Progenitor cell of endocrine pancreas (in vitro differentiated cells): ENCODE data around the gene COPS3. TPM values are rescaled to one million over a fixed set of nuclear protein-coding genes. Genes with fewer than 3 reads are reported as not detected.
A peak's percentile ranks its signal among the peaks of the same experiment; 100 is the strongest.
"Not testable (repeated sequence)": the region's sequence is repeated elsewhere in the genome, so short reads cannot be mapped to it uniquely, and the experiment has no call there.

Experiments
- DNase-seq: peaks from one replicate; pipeline ENCODE4 v3.0.0; 2021; ENCODE audit warnings: low spot score; ENCODE audit not compliant: unreplicated experiment
- H3K27ac Mint-ChIP-seq: 2 replicates; pipeline ENCODE4 v1.8.0; 2021; ENCODE audit warnings: mild to moderate bottlenecking, moderate library complexity, mixed read lengths
- H3K27me3 Mint-ChIP-seq: 2 replicates; pipeline ENCODE4 v1.8.0; 2021; ENCODE audit warnings: mixed read lengths
- H3K36me3 Mint-ChIP-seq: 2 replicates; pipeline ENCODE4 v1.8.0; 2022; ENCODE audit warnings: mixed read lengths; ENCODE audit not compliant: insufficient read depth
- H3K4me1 Mint-ChIP-seq: 2 replicates; pipeline ENCODE4 v1.8.0; 2021; ENCODE audit warnings: low read depth, mixed read lengths
- H3K4me3 Mint-ChIP-seq: 2 replicates; pipeline ENCODE4 v1.8.0; 2021; ENCODE audit warnings: low read depth, mild to moderate bottlenecking, moderate library complexity, mixed read lengths
- H3K9me3 Mint-ChIP-seq: 2 replicates; pipeline ENCODE4 v1.8.0; 2021; ENCODE audit warnings: low read depth, mixed read lengths
- CTCF ChIP-seq: fragments of 200-600 bp; sonication (generic); IDR thresholded peaks from one replicate; pipeline ENCODE4 v1.5.0; 2021; ENCODE audit warnings: antibody characterized with exemption, mild to moderate bottlenecking; ENCODE audit not compliant: unreplicated experiment
- total RNA-seq: library from RNA; stranded (reverse); gene quantifications from 2 replicates; pipeline ENCODE4 v1.2.1, GENCODE V29; 2021

Gene COPS3
- total RNA-seq, 1 donor from 2014 or later: 61.5 TPM

DNA sequence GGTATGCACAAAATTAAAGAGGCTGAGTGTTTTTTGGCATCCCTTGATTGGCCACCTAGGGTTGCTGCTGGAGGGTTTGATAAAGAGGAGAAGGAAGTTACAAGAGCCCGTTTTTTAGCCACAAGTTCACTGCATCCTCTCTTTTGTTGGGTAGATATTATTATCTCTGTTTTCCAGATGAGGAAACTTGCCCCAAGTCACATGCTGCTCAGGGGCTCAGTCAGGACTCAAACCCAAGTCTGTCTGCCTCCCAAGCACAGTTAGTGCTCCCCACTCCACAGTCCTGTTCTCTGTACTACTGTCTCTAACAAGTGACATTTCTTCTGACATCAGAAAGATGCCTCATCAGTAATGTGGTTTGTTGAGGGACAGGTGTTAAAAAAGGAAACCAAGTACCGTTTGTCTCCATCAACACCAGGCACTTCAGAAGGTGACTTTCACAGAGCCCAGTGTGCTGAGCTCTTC, 23.5 kb upstream of the COPS3 start:
- Mint-ChIP-seq H3K27me3 (peaks cover 24% of the 10 kb centered on the region), H3K9me3 (no peaks in the 10 kb centered on the region), H3K4me1 (peaks cover 2% of the 10 kb centered on the region), H3K27ac (no peak overlapping the region), H3K4me3 (peak overlapping the region; percentile 69), H3K36me3 (no peaks in the 10 kb centered on the region)
- no peak for DNase-seq
- TF ChIP-seq CTCF: no peak

DNA sequence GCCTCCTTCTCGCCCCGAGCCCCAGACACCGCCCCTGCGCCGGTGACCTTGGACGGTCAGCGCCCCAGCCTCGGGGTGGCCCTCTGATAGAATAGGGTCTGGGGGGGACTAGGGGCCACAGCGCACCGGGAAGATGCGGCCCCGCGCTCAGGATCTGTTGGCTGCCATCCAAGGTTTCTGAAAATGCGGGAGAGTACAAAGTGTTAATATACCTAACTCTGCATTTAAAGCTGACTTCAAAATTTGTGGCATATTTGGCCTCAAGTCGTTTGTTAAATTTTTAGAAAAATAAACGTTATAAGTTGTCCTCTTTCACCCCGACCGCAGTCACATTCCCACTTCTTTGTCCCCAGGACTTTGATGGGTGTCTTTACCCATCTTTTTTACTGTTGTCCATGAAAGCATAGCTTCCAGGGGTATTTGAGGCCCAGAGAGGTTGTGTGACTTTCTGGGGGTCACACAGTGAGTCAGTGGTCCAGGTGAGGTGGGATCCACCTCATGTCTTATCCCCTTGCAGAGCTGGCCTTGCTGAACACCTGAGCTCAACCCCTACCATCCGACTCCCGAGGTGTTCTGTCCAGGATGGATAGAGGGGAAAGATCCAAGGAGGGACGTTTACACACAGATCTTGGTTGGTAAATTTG, 22.9 kb upstream of the COPS3 start:
- H3K27me3 Mint-ChIP-seq: peaks cover 24% of the 10 kb centered on the region
- H3K36me3 Mint-ChIP-seq: no peaks in the 10 kb centered on the region
- H3K4me1 Mint-ChIP-seq: peaks cover 2% of the 10 kb centered on the region
- no peak for DNase-seq
- H3K27ac Mint-ChIP-seq: peak overlapping the region; percentile 42
- no peak for TF ChIP-seq CTCF
- peak overlapping the region; percentile 69 for H3K4me3 Mint-ChIP-seq
- H3K9me3 Mint-ChIP-seq: no peaks in the 10 kb centered on the region

GRCh38 chr17:17303010-17303846, 22.2 kb upstream of the COPS3 start, which contains the start of gene NT5M:
NT5M (plus strand) TSS chr17:17303373; CDS start chr17:17303551, 178 bp downstream.
- Mint-ChIP-seq H3K36me3 (no peaks in the 10 kb centered on the region), H3K27me3 (peaks cover 24% of the 10 kb centered on the region), H3K27ac (peak within 1 kb of the TSS; percentile 76), H3K9me3 (no peaks in the 10 kb centered on the region), H3K4me1 (peaks cover 2% of the 10 kb centered on the region), H3K4me3 (peak within 1 kb of the TSS; percentile 82)
- no peak for TF ChIP-seq CTCF
- DNase-seq: peak; percentile 46

- H3K27me3 Mint-ChIP-seq: peaks cover 23% of the 10 kb centered on the region
- not testable (repeated sequence) for H3K36me3 Mint-ChIP-seq, DNase-seq, H3K4me1 Mint-ChIP-seq, H3K9me3 Mint-ChIP-seq
- peak overlapping the region; percentile 62 for H3K4me3 Mint-ChIP-seq
- peak overlapping the region; percentile 56 for H3K27ac Mint-ChIP-seq
Observed at GRCh38 chr17:17301659-17302058, 20.6 kb upstream of the COPS3 start.

GRCh38 chr17:17300624-17301568, 19.9 kb upstream of the COPS3 start:
- H3K27ac Mint-ChIP-seq: peak overlapping the region; percentile 56
- no peaks in the 10 kb centered on the region for H3K9me3 Mint-ChIP-seq
- H3K4me3 Mint-ChIP-seq: peak overlapping the region; percentile 62
- H3K36me3 Mint-ChIP-seq: no peaks in the 10 kb centered on the region
- peaks cover 18% of the 10 kb centered on the region for H3K27me3 Mint-ChIP-seq
- peak; percentile 51 for DNase-seq
- no peak for TF ChIP-seq CTCF
- peaks cover 2% of the 10 kb centered on the region for H3K4me1 Mint-ChIP-seq
